RWPE1 (cell line): ENCODE results near the gene KLF7.
A peak's percentile ranks its signal among the peaks of the same experiment; 100 is the strongest.

Source experiments
- CTCF ChIA-PET: fragments of 350-600 bp; sonication (Branson Sonifier 250); formaldehyde crosslinking; extraction: SDS; loops from one replicate; lab custom pipeline; 2021; lab: Yijun Ruan, JAX
- POLR2A ChIA-PET: fragments of 400-600 bp; formaldehyde crosslinking; extraction: SDS; loops from one replicate; lab custom pipeline; 2020; ENCODE audit warnings: antibody characterized with exemption; ENCODE audit not compliant: low non-redundant PET; lab: Yijun Ruan, JAX
- DNase-seq: peaks from one replicate; pipeline ENCODE4 v3.0.0; 2012; ENCODE audit warnings: low spot score
- H3K27ac ChIP-seq: fragments of 450-650 bp; 2 replicates; pipeline ENCODE4 v1.5.1; 2017
- TF ChIP-seq, protein P1 (sequence below): fragments of 450-650 bp; conservative IDR thresholded peaks from 2 replicates; pipeline ENCODE4 v1.5.1; 2017; ENCODE audit warnings: low read depth, mild to moderate bottlenecking

Gene KLF7

DNA sequence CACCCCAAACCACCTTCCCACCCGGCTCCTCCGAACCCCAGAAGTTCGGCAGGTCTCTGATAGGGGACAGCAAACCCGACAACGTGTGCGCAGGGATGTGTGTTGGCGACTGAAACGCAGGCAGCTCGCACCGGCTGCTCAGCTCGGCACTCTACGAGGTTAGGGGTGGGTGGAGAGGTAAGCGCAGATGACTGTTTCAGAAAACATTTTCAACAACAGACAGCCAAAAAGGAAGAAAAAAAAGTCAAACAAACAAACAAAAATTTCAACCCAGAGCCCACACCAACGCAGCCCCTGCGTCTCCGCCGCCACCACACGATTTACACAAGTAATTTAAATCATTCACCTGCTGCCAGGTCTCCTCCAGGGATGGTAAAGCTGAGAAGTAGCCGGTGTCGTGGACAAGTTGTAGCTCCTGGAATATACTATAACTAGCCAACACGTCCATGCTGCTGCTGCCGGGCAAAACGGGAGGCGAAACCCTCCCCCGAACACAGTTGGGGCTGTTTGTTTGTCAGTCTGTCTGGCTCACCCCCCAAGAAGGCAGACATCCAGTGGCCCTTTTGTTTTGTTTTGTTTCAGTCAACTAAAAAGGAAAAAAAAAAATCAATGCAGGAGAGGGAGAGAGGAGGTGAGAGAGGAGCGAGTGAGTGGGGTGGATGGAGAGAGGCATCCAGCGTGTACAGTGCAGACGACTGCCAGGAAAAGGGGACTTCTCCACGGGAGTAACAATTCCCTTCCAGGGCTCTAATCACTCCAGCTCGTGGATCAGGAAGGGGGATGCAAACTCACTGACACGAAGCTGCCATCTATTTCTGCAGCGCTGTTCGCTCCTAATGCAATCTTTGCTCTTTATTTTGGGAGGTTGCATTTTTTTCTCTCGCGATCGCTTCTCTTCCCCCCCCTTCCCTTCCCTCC is at the start of gene KLF7:
Gene KLF7, minus strand, starts transcription at position 828 of the 918 bp plus-strand sequence. Its CDS starts 380 bp downstream, at position 448.
- H3K27ac ChIP-seq: peak within 1 kb of the TSS; percentile 98
- CTCF ChIA-PET: interaction anchor here (0.6 to 1.8 kb wide), 3 partner anchors 75 to 311 kb away, joined by 3 to 6 read pairs (median 4); no protein-coding TSS in a partner anchor
- TF ChIP-seq, protein P1, sequence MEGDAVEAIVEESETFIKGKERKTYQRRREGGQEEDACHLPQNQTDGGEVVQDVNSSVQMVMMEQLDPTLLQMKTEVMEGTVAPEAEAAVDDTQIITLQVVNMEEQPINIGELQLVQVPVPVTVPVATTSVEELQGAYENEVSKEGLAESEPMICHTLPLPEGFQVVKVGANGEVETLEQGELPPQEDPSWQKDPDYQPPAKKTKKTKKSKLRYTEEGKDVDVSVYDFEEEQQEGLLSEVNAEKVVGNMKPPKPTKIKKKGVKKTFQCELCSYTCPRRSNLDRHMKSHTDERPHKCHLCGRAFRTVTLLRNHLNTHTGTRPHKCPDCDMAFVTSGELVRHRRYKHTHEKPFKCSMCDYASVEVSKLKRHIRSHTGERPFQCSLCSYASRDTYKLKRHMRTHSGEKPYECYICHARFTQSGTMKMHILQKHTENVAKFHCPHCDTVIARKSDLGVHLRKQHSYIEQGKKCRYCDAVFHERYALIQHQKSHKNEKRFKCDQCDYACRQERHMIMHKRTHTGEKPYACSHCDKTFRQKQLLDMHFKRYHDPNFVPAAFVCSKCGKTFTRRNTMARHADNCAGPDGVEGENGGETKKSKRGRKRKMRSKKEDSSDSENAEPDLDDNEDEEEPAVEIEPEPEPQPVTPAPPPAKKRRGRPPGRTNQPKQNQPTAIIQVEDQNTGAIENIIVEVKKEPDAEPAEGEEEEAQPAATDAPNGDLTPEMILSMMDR: no peak
- no peak for DNase-seq
- POLR2A ChIA-PET: interaction anchor here (0.7 to 1.8 kb wide), 7 partner anchors 9 to 243 kb away, joined by 3 to 19 read pairs (median 4); no protein-coding TSS in a partner anchor

DNA sequence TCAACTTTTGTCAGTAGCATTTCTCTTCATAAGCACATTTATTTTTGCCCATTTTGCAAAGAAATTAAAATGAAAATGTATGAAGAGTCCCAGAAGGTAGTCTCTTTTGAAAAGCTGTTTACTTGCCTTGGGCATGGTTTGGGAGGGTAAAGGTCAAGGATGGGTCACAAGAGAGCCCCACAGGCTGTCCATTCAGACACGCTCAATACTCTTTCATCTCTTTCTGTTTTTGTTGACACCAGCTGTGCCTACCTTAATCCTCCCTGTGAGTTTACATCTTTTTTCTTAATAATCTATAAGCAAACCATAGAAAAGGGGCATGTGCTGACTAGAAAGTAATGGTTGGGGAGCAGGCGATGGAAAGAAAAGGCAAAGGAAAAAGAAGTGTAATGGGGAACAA is 49.6 kb upstream of the KLF7 start:
- CTCF ChIA-PET: no interaction called here
- POLR2A ChIA-PET: no interaction called here
- no peak for DNase-seq
- H3K27ac ChIP-seq: no peak overlapping the region
- TF ChIP-seq, protein P1: no peak

DNA sequence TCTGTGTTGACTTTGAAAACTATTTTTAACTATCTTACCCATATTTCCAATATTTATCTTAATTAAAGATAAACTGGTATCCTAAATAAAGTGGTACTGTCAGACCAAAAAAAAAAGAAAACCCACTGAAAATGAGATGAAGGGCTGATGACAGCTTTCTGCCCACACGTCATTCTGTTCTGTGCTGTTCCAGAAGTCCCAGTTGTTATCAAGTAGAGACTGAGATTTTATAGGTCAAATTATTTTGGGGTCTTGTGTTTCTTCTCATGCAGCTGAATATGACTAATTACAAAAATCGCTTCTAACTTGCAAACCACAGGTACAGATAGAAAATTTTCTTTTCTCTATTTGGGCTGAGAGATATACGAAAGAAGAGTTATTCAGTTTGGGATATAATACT is 48.7 kb upstream of the KLF7 start:
- no peak for DNase-seq
- TF ChIP-seq, protein P1: no peak
- ChIA-PET POLR2A (no interaction called here), CTCF (no interaction called here)
- H3K27ac ChIP-seq: no peak overlapping the region

DNA sequence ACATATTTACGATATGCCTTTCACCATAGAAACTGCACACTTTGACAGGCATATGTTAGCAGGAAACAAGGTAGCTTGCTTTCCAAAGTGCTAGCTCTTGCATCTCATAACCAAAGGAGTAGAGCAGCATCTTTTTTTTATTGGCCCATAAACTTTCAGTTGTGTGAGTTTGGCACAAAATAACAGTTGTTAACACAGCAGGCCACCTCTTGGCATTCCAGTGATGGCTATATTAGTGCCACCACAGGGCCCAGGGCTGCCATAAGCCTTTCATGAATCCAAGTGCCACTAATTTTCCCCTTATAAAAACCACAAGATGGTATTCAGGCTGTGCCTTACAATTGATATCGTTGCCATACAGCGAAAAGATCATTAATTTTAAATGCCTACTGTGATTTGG is 40.3 kb upstream of the KLF7 start:
- H3K27ac ChIP-seq: no peak overlapping the region
- CTCF ChIA-PET: no interaction called here
- POLR2A ChIA-PET: no interaction called here
- DNase-seq: no peak
- TF ChIP-seq, protein P1: no peak

DNA sequence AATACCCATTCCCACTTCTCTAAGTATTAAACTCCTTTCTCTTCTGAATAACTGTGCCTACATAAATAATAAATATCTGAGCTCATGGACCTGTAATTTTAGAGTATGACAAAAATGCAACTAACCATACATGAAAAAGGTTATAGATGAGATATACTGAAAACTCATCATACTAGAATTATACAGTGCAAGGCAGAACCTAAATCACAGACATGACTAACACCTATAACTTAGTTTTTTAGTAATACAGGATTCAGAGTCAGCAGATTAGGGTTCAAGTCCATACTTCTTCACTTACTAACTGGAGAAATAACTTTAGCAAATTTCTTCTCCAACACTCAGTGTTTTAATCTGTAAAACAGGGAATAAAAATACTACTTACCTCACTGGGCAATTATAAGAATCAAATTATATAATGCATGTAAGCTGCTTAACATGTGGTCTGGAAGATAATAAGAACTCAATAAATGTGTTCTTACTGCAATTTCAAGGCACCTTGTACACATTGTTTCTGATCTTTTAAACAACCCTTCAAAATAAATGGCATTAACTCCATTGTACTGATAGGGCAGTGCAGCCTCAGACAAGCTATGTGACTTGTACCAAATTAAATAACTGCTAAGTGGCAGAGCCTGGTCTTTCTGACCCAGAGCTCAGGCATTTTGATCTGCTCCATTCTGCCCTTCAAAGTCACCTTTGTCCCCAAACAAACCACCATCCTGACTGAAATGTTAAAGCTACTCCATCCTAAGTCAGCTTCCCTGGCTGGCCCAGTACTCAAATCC is 39.6 kb upstream of the KLF7 start:
- H3K27ac ChIP-seq: no peak overlapping the region
- ChIA-PET CTCF (no interaction called here), POLR2A (interaction anchor here (0.7 kb wide), 1 partner anchor 43 kb away, joined by 3 read pairs; no protein-coding TSS in a partner anchor)
- TF ChIP-seq, protein P1: no peak
- no peak for DNase-seq

DNA sequence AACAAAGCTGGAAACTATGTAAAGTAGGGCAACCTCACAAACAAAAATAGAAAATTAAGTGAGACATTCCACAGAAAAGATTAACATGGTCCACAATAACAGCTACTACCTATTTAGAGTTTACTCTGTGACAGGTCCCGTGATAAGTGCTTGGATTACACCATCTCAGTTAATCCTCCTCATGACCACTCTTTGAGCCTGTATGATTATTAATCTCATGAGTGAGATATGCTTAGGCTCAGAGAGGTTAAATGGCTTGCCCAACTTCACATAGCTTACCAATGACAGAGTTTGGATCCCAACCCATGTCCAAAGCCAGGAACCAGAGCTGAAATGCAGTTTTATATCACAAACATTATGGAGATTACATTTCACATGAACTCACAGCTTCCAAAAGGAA is 37.3 kb upstream of the KLF7 start:
- TF ChIP-seq, protein P1: no peak
- no peak overlapping the region for H3K27ac ChIP-seq
- no peak for DNase-seq
- ChIA-PET POLR2A (no interaction called here), CTCF (no interaction called here)
